ENCODE measurements around the gene CD36.

DNA sequence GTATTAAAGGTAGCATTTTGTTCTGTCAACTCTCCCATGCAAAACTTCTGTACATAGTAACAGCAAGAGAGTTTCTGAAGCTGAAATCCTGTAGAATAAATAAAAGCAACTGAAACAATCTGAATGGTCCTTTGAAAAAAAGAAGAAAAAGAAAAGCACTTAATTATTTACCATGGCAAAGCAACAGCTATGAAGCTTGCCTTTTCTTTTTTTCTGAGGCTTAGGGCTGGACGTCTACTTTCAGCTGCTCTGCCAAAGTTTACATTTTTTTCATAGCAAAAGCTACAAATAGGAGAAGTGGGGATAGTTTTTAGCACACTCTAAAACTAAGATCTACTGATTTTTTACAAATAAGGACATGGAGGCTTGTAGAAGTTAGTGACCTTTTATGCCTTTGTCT is 31.3 kb upstream of the CD36 start:
- no peak for TF ChIP-seq ZNF70 (CRISPR knock-in tag; IDR thresholded peaks at IDR 0.05)
- TF ChIP-seq, protein P1, sequence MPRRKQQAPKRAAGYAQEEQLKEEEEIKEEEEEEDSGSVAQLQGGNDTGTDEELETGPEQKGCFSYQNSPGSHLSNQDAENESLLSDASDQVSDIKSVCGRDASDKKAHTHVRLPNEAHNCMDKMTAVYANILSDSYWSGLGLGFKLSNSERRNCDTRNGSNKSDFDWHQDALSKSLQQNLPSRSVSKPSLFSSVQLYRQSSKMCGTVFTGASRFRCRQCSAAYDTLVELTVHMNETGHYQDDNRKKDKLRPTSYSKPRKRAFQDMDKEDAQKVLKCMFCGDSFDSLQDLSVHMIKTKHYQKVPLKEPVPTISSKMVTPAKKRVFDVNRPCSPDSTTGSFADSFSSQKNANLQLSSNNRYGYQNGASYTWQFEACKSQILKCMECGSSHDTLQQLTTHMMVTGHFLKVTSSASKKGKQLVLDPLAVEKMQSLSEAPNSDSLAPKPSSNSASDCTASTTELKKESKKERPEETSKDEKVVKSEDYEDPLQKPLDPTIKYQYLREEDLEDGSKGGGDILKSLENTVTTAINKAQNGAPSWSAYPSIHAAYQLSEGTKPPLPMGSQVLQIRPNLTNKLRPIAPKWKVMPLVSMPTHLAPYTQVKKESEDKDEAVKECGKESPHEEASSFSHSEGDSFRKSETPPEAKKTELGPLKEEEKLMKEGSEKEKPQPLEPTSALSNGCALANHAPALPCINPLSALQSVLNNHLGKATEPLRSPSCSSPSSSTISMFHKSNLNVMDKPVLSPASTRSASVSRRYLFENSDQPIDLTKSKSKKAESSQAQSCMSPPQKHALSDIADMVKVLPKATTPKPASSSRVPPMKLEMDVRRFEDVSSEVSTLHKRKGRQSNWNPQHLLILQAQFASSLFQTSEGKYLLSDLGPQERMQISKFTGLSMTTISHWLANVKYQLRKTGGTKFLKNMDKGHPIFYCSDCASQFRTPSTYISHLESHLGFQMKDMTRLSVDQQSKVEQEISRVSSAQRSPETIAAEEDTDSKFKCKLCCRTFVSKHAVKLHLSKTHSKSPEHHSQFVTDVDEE (CRISPR knock-in tag; IDR thresholded peaks at IDR 0.05): no peak

All from SK-N-SH treated with all-trans-retinoic acid at 6 μM for 48 hours (cell line).